Fibroblast of skin of left biceps (primary cell): Measurements from ENCODE around the gene ALPP.
"Not testable (repeated sequence)": the region's sequence is repeated elsewhere in the genome, so short reads cannot be mapped to it uniquely, and the experiment has no call there.

Experiments
- DNase-seq, 2 experiments: peaks; one replicate each; pipeline ENCODE4 v3.0.0-alpha.2; 2013; ENCODE audit warnings: low read depth in 2 of 2

Gene ALPP

DNA sequence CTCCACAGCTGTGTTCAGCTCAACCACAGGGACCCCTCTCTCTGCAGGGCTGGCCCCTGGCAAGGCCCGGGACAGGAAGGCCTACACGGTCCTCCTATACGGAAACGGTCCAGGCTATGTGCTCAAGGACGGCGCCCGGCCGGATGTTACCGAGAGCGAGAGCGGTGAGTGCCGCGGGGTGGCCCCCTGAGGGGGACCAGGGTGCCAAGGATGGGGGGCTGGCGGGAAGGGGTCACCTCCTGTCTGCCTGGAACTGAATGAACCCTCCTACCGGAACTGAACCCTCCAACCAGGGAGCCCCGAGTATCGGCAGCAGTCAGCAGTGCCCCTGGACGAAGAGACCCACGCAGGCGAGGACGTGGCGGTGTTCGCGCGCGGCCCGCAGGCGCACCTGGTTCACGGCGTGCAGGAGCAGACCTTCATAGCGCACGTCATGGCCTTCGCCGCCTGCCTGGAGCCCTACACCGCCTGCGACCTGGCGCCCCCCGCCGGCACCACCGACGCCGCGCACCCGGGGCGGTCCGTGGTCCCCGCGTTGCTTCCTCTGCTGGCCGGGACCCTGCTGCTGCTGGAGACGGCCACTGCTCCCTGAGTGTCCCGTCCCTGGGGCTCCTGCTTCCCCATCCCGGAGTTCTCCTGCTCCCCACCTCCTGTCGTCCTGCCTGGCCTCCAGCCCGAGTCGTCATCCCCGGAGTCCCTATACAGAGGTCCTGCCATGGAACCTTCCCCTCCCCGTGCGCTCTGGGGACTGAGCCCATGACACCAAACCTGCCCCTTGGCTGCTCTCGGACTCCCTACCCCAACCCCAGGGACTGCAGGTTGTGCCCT lies 2.9 kb downstream of the ALPP start:
- not testable (repeated sequence) for DNase-seq

DNA sequence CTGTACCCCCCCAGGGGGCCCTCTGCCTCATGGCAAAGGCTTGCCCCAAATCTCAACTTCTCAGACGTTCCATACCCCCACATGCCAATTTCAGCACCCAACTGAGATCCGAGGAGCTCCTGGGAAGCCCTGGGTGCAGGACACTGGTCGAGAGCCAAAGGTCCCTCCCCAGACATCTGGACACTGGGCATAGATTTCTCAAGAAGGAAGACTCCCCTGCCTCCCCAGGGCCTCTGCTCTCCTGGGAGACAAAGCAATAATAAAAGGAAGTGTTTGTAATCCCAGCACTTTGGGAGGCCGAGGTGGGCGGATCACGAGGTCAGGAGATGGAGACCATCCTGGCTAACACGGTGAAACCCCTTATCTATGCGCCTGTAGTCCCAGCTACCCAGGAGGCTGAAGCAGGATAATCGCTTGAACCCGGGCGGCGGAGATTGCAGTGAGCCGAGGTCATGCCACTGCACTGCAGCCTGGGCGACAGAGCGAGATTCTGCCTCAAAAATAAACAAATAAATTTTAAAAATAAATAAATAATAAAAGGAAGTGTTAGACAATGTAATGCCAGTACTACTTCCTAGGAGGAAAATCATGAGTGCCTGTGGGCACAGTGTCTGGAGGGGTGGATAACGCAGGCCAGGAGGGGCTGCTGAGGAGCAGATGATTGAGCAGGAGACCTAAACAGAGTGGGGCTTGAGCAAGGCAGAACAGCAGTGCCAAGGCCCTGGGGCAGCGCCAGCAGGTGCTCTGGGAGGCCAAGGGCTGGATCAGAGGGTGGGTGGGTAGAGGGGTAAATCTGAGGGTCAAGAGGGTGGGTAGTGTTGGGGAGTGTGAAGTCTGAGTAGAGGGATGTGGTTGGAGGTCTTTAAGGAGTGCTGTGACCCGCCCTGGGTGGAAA lies 4.0 kb downstream of the ALPP start:
- DNase-seq: no peak

DNA sequence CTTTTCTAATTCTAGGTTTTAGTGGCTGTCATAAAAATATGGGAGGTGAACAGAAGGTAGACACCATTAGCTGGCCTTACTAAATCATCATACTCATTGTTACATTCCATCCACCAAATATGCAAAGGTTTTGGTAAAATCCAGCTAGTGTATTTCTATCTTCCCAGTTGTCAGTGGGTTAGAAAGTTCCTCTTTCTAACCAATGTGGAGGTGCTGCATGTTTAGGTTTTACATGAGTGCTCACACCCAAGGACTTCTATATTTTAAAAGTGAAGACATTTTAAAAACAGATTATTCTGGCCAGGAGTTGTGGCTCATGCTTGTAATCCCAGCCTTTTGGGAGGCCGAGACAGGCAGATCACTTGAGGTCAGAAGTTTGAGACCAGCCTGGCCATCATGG lies 5.9 kb downstream of the ALPP start:
- DNase-seq: no peak

DNA sequence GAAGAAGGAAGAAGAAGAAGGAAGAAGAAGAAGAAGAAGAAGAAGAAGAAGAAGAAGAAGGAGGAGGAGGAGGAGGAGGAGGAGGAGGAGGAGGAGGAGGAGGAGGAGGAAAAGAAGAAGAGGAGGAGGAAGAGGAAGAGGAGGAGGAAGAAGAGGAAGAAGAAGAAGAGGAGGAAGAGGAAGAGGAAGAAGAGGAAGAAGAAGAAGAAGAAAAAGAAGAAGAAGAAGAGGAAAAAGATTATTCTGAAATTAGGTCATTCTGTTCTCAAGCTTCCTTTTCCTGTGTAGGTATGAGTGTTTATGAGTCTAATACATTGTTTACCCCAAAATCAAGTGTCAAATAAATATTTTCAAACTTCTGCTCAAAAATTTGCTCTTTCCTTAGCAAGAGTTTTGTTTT lies 6.5 kb downstream of the ALPP start:
- not testable (repeated sequence) for DNase-seq

DNA sequence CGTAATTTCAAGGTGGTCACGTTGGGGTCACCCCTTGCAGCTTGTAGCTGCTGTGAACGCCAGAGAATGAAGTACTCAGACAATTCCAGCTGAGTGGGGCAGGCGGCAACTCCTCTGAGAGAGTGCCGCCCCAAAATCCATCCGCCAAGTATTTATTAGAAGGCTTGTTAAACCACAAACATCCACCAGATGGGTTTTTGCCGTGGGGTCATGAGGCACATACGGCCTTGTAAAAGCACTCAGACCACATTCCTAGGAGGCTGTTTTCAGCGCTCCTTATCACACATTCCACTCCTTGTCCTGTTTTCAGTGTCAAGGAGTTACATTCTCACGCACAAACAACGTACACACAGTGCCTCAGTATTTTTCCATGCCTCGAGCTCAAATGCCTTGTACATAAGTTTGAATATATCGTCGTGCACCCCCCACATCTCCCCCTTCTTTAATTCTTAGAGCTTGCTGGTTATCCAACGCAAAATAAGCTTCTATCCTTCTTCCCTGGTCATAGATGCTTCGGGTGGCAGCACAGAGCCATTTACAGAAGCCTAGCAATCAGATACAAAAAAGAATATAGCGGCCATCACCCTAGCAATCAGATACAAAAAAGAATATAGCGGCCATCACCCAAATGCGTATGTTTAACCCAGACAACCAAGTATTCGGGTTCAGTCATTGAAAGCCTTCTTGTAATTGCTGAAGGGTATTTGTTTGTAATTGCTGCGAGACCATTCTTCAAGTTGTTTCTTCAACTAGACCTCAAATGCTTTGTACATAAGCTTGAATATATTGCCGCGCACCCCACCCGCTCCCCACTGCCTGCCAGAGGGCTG lies 7.3 kb downstream of the ALPP start:
- peak; percentile 39 to 42 for DNase-seq

DNA sequence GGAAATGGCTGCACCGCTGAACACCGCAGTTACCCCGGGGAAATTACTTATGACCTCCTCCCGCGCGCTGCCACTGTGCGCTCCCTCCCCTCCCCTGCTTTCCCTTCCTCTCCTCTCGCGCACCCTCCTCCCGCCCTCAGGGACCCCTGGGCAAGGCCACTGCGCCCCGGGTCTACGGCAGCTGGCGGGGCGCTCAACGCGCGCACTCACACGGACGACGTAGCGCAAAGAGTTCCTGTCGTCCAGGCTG lies 7.9 kb downstream of the ALPP start:
- no peak for DNase-seq

DNA sequence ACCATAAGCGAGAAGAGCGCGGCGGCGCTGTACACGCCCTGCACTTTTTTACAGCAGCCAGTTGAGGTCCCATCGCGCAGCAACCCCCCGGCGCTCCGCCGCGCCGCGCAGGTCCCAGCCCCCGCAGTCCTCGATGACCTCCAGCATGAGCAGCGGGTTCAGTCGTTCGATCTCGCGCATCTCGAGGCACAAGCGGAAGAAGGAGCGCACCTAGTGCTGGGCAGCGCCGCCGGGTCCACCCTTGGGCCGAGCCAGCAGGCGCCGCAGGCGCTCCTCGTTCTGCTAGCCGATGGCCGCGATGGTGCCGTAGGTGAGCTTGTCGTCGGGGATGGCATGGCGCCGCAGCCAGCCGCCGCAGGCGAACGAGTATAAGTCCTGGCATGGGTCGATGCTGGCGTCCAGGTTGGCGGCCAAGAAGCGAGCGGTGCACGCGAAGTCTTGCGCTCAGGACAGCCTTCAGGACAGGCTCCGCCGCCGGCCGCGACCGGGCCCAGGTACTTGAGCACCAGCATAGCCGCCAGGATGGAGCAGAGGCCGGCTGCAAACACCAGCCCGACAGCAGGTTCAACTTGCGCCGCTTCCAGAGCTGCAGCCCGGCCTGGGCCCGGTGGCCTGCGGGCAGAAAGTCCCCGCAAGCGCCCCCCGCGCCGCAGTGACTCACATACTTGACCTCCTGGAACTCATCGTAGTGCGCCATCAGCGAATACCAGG lies 8.3 kb downstream of the ALPP start:
- no peak for DNase-seq

DNA sequence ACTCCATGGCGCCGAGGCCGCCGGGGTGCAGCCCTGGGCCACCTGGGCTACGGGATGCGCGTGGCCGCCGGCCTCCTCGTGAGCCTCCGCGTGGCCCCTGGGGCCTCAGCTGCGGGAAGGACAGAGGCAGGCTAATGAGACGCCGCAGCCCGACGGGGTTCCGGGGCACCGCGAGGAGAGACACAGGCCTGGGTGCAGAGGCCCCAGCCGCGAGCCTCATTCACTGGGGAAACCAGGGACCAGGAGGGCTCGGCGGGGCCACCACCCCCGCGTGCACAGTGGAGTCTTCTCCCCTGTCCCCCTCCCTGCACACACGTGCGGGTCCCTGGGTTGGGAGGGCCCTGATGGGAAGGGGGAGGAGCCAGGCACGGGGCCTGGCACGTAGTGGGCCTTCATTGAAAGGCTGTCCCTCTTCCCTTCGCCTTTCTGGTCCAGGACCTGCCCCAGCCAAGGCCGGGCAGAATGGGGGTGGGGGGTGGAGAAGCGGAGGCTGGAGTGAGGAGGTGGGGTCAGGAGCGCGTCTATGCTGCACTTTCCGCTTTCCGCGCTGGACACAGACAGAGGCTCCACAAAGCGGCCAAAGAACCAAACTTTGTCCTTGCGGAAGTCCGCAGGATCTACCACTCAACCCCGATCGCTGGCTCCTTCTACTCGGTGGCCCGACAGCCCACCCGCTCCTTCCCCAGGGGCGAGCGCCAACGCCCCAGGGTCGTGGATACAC lies 9.1 kb downstream of the ALPP start:
- no peak for DNase-seq

DNA sequence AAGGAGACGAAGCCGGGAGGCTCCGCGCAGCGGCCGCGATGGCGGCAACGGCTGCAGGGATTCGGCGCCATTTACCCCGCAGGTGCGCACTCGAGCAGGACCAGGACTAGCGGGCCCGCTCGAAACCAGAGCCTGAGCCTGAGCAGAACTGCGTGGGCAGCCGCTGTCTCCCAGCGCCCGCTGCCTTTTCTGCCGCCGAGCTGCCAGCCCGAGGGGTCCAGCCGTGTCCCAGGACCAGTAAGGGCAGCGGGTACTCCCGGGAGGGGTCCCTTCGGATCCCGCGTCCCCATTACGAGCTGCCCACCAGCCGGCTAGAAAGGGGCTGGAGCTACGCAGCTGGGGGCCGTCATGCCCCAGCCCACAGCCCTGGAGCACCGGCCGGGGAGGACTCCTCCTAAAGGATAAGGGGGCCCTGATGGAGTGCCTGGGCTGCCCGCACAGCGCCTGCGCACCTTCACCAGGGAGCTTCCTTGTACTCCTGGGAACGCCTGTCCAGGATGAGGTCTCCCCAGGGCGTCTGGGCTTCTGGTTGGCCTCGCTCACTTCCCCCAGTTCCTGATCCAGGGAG lies 9.9 kb downstream of the ALPP start:
- DNase-seq: no peak

DNA sequence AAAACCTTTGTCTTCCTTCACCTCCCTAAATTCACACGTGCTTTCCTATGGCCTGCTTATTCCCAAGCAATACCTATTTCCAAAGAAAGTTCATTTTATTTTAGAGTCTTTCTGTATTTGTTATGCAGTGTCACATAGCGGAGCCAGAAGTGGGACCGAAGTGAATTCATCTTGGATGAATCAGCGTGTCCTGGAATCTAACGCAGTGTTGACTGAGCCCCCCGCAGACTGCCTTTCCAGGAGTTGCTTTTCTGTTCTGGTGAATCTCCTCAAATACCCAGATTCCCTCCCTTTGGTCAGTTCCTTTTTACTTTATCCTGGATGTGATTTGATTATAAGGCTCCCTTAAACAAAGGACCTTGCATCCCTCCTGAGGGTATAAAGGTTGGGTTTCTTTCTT lies 10.8 kb downstream of the ALPP start:
- peak in 1 of 2 experiments; percentile 9 for DNase-seq

DNA sequence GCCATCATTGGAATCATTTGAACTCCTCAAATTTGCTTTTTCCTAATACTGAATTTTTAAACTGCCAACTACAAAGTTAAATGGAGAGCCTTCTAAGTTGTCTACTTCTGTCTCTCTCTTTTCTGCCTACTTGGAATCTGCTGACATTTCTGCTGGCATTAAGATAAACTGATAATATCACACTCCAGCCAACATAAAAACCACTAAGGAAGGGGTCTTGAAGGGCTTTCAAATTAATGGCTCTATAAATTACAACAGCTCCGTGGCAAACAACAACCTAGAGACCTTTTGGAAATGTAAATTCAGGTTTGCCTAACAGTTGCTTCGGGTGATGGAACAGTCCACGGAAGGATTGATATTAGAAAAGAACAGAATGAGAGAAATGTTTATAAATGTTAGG lies 12.1 kb downstream of the ALPP start:
- DNase-seq: no peak

DNA sequence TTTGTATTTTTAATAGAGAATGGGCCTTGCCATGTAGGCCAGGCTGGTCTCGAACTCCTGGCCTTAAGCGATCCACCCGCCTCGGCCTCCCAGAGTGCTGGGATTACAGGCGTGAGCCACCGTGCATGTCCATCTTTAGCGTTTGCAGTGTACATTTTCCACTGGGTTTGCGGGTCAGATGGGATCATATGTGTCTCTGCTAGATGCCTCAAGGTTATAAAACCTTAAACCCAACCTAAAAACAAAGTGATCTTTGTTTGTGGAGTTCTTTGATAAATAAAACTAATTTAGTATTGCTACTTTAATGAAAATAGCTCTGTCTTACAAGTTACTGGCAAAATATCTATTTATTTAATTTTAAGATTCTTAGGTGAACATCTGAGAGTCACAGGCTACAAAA lies 15.0 kb downstream of the ALPP start:
- DNase-seq: no peak

DNA sequence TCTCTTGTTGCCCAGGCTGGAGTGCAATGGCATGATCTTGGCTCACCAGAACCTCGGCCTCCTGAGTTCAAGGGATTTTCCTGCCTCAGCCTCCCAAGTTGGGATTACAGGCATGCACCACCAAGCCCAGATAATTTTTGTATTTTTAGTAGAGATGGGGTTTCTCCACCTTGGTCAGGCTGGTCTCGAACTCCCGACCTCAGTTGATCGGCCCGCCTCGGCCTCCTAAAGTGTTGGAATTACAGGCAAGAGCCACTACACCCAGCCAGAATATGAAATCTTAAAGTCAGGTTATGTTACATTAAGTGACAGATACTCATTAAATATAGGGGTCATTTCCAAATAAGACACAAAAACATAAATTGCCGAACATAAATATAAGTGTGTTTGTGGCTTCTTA lies 15.9 kb downstream of the ALPP start:
- not testable (repeated sequence) for DNase-seq

DNA sequence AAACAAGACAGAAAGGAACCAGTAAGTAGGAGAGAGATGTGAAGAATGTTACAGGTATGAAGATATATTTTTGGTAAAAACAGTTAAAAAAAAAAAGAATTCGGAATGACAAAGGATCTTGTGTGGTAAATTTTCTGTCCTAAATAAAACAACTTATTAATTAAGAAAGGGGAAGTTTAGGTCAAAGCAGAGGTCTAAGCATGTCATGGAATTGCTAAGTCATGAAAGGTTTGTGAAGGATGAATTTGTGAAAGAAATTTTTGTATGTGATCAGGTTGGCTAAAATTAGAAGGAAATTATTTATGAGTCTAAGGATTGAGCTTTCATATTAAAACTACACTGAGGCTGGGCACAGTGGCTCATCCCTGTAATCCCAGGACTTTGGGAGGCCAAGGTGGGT lies 17.0 kb downstream of the ALPP start:
- DNase-seq: no peak

DNA sequence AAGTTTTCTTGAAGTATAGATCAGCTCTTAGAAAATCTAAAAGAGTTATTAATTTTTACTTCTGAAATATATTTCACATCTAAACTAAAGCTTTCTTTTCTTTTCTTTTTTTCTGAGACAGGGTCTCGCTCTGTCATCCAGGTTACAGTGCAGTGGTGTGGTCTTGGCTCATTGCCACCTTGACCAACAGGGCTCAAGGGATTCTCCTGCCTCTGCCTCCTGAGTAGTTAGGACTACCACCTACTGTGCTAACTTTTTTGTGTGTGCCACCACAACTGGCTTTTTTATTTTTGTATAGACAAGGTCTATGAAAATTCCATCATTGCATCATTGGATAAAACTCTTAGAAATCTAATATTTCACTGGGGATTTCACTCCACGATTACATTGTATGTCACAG lies 18.1 kb downstream of the ALPP start:
- DNase-seq: no peak

DNA sequence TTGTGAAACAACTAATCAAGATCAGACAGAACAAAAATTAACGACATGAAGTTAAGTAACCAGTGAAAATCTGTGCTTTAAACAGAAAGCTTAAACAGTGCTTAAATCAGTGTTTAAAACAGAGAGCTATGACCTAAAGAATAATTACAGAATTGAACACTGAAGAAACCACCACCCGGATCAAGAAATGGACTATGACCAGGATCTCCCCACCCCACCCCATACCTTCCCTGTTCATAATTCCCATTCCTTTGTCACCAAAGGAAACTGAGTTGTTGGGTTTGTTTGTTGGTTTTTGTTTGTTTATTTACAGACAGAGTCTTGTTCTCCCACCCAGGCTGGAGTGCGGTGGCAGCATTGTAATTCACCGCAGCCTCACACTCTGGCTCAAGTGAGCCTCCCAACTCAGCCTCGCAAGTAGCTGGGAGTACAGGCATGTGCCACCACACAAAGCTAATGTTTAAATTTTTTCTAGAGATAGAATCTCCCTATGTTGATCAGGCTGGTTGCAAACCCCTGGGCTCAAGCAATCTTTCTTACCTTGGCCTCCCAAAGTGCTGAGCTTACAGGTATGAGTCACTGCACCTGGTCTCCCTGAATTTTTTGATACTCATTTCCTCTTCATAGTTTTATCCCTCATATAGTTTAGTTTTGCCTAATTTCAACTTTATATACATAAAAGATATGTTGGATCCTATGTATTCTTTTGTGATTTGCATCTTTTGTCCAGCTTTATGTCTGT lies 19.9 kb downstream of the ALPP start:
- DNase-seq: no peak

DNA sequence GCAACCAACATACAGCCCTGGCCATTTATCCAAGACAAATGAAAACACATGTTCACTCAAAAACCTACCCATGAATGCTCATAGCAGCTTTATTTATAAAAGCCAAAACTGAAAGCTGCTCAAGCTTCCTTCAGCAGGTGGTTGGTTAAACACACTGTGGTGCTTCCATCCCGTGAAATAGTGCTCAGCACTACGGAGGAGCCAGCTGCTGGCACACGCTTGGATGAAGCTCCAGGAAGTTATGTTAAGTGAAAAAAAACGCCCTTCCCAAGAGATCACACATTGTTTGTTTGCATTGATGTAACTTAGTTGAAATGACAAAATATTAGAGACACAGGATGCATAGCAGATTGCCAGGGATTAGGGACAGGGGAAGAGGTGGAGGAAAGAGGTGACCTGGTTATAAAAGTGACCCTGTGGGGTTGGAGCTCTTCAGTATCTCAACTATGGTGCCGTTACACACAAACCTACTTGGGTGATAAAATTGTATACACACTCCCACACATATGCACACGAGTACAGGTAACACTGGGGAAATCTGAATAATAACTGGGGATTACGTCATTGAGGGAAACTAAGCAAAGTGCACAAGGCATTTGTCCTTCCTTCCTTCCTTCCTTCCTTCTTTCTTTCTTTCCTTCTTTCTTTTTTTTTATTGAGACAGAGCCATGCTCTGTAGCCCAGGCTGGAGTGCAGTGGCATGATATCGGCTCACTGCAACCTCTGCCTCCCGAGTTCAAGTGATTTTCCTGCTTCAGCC lies 21.9 kb downstream of the ALPP start:
- no peak for DNase-seq

DNA sequence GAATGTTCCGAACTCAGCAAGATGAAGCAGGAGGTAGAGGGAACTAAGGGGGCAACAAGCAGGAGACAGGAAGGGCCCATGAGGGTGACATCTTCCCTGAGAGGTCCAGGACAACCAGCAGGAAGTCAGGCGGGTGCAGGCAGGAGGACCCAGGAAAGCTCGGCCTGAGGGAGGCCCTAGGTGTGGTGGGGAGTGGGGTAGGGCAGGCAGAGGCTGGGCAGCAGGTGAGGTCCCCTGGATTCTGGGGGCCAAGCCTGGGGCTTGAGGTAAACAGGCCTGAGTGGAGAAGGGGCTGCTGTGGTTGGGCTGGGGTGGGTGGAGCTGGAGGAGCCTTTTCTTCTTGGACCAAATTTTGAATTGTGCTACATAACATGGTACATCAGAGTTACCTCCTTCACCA lies 24.0 kb downstream of the ALPP start:
- DNase-seq: no peak

DNA sequence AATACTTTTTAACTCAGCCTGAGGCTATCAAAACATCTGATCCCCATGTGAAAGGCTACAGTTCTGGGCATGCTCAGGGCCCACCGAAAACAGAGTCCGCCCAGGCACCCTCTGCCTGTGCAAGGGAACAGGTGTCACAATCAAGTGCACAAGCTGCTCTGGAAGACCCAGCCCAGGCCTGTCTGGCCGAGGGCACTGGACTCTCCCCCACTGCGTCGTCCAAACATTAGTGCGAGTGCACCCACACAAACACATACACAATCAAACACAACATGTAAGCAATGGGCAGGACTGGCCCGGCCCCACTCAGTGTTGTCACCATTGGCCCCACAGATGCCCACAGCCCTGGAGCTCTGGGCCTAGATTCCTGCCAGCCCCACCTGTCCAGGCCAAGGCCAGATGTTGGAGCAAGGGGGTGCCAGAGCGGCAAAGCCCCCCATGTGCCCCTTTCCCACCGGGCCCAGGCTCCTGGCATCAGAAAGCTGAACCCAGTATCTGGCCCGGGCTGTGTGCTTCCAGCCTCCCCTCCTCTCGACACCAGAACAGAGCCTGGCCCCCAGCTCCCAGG lies 27.5 kb downstream of the ALPP start:
- no peak for DNase-seq
